H1 (cell line): ENCODE data around the gene TSR3. TPM values are rescaled to one million over a fixed set of nuclear protein-coding genes. Genes with fewer than 3 reads are reported as not detected.

Experiments
- CTCF ChIA-PET: fragments of 300-600 bp; sonication (Branson Sonifier 250); formaldehyde crosslinking; loops from one replicate; lab custom pipeline; 2021; ENCODE audit not compliant: partially characterized antibody; lab: Charles Lee
- POLR2A ChIA-PET: fragments of 300-600 bp; sonication (Branson Sonifier 250); formaldehyde crosslinking; loops from one replicate; lab custom pipeline; 2021; ENCODE audit warnings: inconsistent platforms; ENCODE audit not compliant: partially characterized antibody; lab: Charles Lee
- DNase-seq, 2 experiments: peaks; one replicate each; pipeline versions ENCODE4 v3.0.0 to v3.0.0-alpha.2; 2010 to 2022; ENCODE audit warnings: low spot score in 2 of 2, low read depth in 1 of 2, mixed read lengths in 1 of 2
- FAIRE-seq: peaks from 2 replicates; lab custom pipeline; 2011; peaks lifted over from hg19 to GRCh38; lab: Jason Lieb, UNC
- H2AFZ ChIP-seq: 2 replicates; pipeline ENCODE4 v1.8.1; 2012; ENCODE audit warnings: low read length, inconsistent platforms
- H2AK5ac ChIP-seq: 2 replicates; pipeline ENCODE4 v1.6.1; 2013; ENCODE audit warnings: low read depth, low read length
- H2BK120ac ChIP-seq: replicated peaks from 2 replicates; pipeline ENCODE3; 2013; ENCODE audit warnings: low read depth, low read length, inconsistent platforms
- H2BK12ac ChIP-seq: 2 replicates; pipeline ENCODE4 v1.6.1; 2013; ENCODE audit warnings: low read depth, low read length
- H2BK15ac ChIP-seq: 2 replicates; pipeline ENCODE4 v1.6.1; 2013; ENCODE audit warnings: low read length
- H2BK20ac ChIP-seq: 2 replicates; pipeline ENCODE4 v1.6.1; 2013; ENCODE audit warnings: low read length
- H2BK5ac ChIP-seq: 2 replicates; pipeline ENCODE4 v1.6.1; 2013; ENCODE audit warnings: low read depth, low read length
- H3K14ac ChIP-seq: 2 replicates; pipeline ENCODE4 v1.6.1; 2013; ENCODE audit warnings: inconsistent platforms; ENCODE audit not compliant: insufficient read length
- H3K18ac ChIP-seq: 2 replicates; pipeline ENCODE4 v1.6.1; 2013; ENCODE audit warnings: low read length; ENCODE audit errors: extremely low read depth
- H3K23ac ChIP-seq: 2 replicates; pipeline ENCODE4 v1.6.1; 2013; ENCODE audit warnings: inconsistent platforms; ENCODE audit not compliant: insufficient read length
- H3K23me2 ChIP-seq: 2 replicates; pipeline ENCODE4 v1.6.1; 2013; ENCODE audit warnings: low read depth, low read length
- H3K27ac ChIP-seq: 2 replicates; pipeline ENCODE4 v1.6.1; 2011; ENCODE audit warnings: low read depth, low read length, inconsistent platforms
- H3K27me3 ChIP-seq, 4 experiments: replicated peaks in 1 of 4; 1 replicate in 1 of 4; 2 replicates in 3 of 4; pipeline versions ENCODE4 v1.6.1 to v1.8.1; 2011 to 2013; ENCODE audit warnings: low read length in 3 of 4, mild to moderate bottlenecking in 3 of 4, inconsistent platforms in 2 of 4, mixed read lengths in 2 of 4, moderate library complexity in 1 of 4; ENCODE audit not compliant: control insufficient read depth in 3 of 4, insufficient read depth in 3 of 4; ENCODE audit errors: extremely low read depth in 1 of 4
- H3K36me3 ChIP-seq, 4 experiments: 2 replicates each; pipeline versions ENCODE4 v1.6.1 to v1.8.1; 2011 to 2013; ENCODE audit warnings: mild to moderate bottlenecking in 4 of 4, low read length in 3 of 4, moderate library complexity in 2 of 4, control low read depth in 1 of 4, inconsistent platforms in 1 of 4; ENCODE audit not compliant: insufficient read depth in 4 of 4, control insufficient read depth in 2 of 4
- H3K4ac ChIP-seq: replicated peaks from 2 replicates; pipeline ENCODE3; 2013; ENCODE audit warnings: low read length, low read depth, mixed read lengths, inconsistent platforms; ENCODE audit not compliant: insufficient read length
- H3K4me1 ChIP-seq, 4 experiments: replicated peaks in 1 of 4; 1 replicate in 1 of 4; 2 replicates in 3 of 4; pipeline versions ENCODE4 v1.6.1 to v1.8.1; 2011 to 2013; ENCODE audit warnings: low read length in 3 of 4, inconsistent platforms in 2 of 4, mixed read lengths in 1 of 4; ENCODE audit not compliant: insufficient read depth in 4 of 4, control insufficient read depth in 3 of 4
- H3K4me2 ChIP-seq, 2 experiments: 2 replicates each; pipeline versions ENCODE4 v1.6.1 to v1.8.1; 2011 to 2013; ENCODE audit warnings: low read depth in 2 of 2, low read length in 2 of 2, control low read depth in 1 of 2, inconsistent platforms in 1 of 2, mild to moderate bottlenecking in 1 of 2; ENCODE audit not compliant: insufficient read depth in 1 of 2
- H3K4me3 ChIP-seq, 4 experiments: fragments of 200-600, 300-600 bp in 1 of 4; sonication (generic), shearing (Covaris generic), sonication (Bioruptor Twin) in 1 of 4; 2 replicates each; pipeline versions ENCODE4 v1.5.1 to v1.8.1; 2011 to 2016; ENCODE audit warnings: low read length in 4 of 4, low read depth in 3 of 4, control low read depth in 2 of 4, inconsistent platforms in 2 of 4, mild to moderate bottlenecking in 2 of 4, mixed read lengths in 1 of 4, moderate library complexity in 1 of 4; ENCODE audit not compliant: insufficient read depth in 2 of 4; ENCODE audit errors: extremely low read depth in 1 of 4
- H3K56ac ChIP-seq: replicated peaks from 2 replicates; pipeline ENCODE3; 2013; ENCODE audit warnings: low read depth, mild to moderate bottlenecking, mixed read lengths, low read length, inconsistent platforms; ENCODE audit not compliant: insufficient read length
- H3K79me1 ChIP-seq: 2 replicates; pipeline ENCODE4 v1.6.1; 2013; ENCODE audit warnings: low read depth, low read length, control low read depth
- H3K79me2 ChIP-seq, 2 experiments: 2 replicates each; pipeline versions ENCODE4 v1.6.1 to v1.8.1; 2012 to 2013; ENCODE audit warnings: low read length in 2 of 2, mild to moderate bottlenecking in 2 of 2, inconsistent platforms in 1 of 2; ENCODE audit not compliant: insufficient read depth in 2 of 2, control insufficient read depth in 1 of 2
- H3K9ac ChIP-seq, 4 experiments: replicated peaks in 1 of 4; 1 replicate in 1 of 4; 2 replicates in 3 of 4; pipeline versions ENCODE4 v1.6.1 to v1.8.1; 2011 to 2013; ENCODE audit warnings: low read depth in 3 of 4, low read length in 3 of 4, control low read depth in 2 of 4, mild to moderate bottlenecking in 2 of 4, moderate library complexity in 2 of 4, inconsistent platforms in 1 of 4; ENCODE audit errors: extremely low read depth in 1 of 4
- H3K9me3 ChIP-seq, 2 experiments: 2 replicates each; pipeline versions ENCODE4 v1.6.1 to v1.8.1; 2012 to 2013; ENCODE audit warnings: mild to moderate bottlenecking in 2 of 2, moderate library complexity in 2 of 2, control low read depth in 1 of 2, inconsistent platforms in 1 of 2, low read depth in 1 of 2, low read length in 1 of 2, mixed read lengths in 1 of 2; ENCODE audit not compliant: insufficient read depth in 2 of 2
- H4K20me1 ChIP-seq, 2 experiments: replicated peaks in 1 of 2; 2 replicates each; pipeline versions ENCODE3 to v1.8.1; 2011 to 2013; ENCODE audit warnings: inconsistent platforms in 2 of 2, low read length in 2 of 2, mild to moderate bottlenecking in 1 of 2; ENCODE audit not compliant: insufficient read depth in 2 of 2, control insufficient read depth in 1 of 2
- H4K5ac ChIP-seq: 2 replicates; pipeline ENCODE4 v1.6.1; 2013; ENCODE audit warnings: low read length, low read depth, mixed read lengths, inconsistent platforms; ENCODE audit not compliant: insufficient read length
- H4K8ac ChIP-seq: 2 replicates; pipeline ENCODE4 v1.8.0; 2013; ENCODE audit warnings: mild to moderate bottlenecking, moderate library complexity, low read length, inconsistent platforms; ENCODE audit not compliant: insufficient read depth; ENCODE audit errors: extremely low read depth
- H4K91ac ChIP-seq: replicated peaks from 2 replicates; pipeline ENCODE3; 2013; ENCODE audit warnings: low read length, mixed read lengths, inconsistent platforms; ENCODE audit not compliant: insufficient read length
- BACH1 ChIP-seq: IDR thresholded peaks from 2 replicates; pipeline ENCODE4 v1.6.1; 2012; ENCODE audit warnings: low read length, improper control_type of control experiment
- EGR1 ChIP-seq: IDR thresholded peaks from 2 replicates; pipeline ENCODE4 v1.6.1; 2011; ENCODE audit warnings: low read depth, low read length, borderline replicate concordance
- EP300 ChIP-seq, 2 experiments: IDR thresholded peaks; 1 replicate in 1 of 2; 2 replicates in 1 of 2; pipeline ENCODE4 v1.6.1; 2011 to 2012; ENCODE audit warnings: low read depth in 2 of 2, low read length in 2 of 2, mild to moderate bottlenecking in 2 of 2, borderline replicate concordance in 1 of 2, inconsistent platforms in 1 of 2, moderate library complexity in 1 of 2
- GABPA ChIP-seq: IDR thresholded peaks from 2 replicates; pipeline ENCODE4 v1.6.1; 2011; ENCODE audit warnings: mild to moderate bottlenecking, low read length, moderate library complexity, borderline replicate concordance; ENCODE audit not compliant: insufficient read depth
- KDM4A ChIP-seq: IDR thresholded peaks from one replicate; pipeline ENCODE4 v1.7.1; 2012; ENCODE audit warnings: low read depth, mild to moderate bottlenecking, moderate library complexity, low read length, inconsistent platforms; ENCODE audit not compliant: severe bottlenecking
- KDM5A ChIP-seq: fragments of 200-600 bp; IDR thresholded peaks from 2 replicates; pipeline ENCODE4 v1.7.1; 2012; ENCODE audit warnings: mild to moderate bottlenecking, low read length, inconsistent platforms, mixed read lengths
- RAD21 ChIP-seq, 2 experiments: IDR thresholded peaks in 1 of 2; conservative IDR thresholded peaks in 1 of 2; 2 replicates each; pipeline ENCODE4 v1.6.1; 2011; ENCODE audit warnings: low read depth in 2 of 2, low read length in 2 of 2, improper control_type of control experiment in 1 of 2, inconsistent platforms in 1 of 2, mild to moderate bottlenecking in 1 of 2, moderate library complexity in 1 of 2
- RXRA ChIP-seq: IDR thresholded peaks from 2 replicates; pipeline ENCODE4 v1.6.1; 2011; ENCODE audit warnings: low read depth, mild to moderate bottlenecking, low read length, moderate library complexity; ENCODE audit not compliant: insufficient read depth
- SP2 ChIP-seq: IDR thresholded peaks from 2 replicates; pipeline ENCODE4 v1.6.1; 2012; ENCODE audit warnings: mild to moderate bottlenecking, low read length, inconsistent platforms
- SP4 ChIP-seq: IDR thresholded peaks from 2 replicates; pipeline ENCODE4 v1.6.1; 2012; ENCODE audit warnings: low read length, inconsistent platforms
- TCF12 ChIP-seq: IDR thresholded peaks from 2 replicates; pipeline ENCODE4 v1.6.1; 2011; ENCODE audit warnings: low read depth, mild to moderate bottlenecking, low read length
- WGBS, 2 experiments: shearing (Covaris generic) in 1 of 2; methylation state at CpG; one replicate each; pipeline versions ENCODE4 v1.1.6 to v1.1.7; 2013 to 2015; ENCODE audit warnings: low lambda C conversion rate in 2 of 2, mixed read lengths in 2 of 2, inconsistent platforms in 1 of 2, low coverage in 1 of 2, missing lambda C conversion rate in 1 of 2; ENCODE audit not compliant: insufficient replicate concordance in 2 of 2, insufficient coverage in 1 of 2, insufficient read length in 1 of 2; ENCODE audit errors: extremely low coverage in 1 of 2, missing lambda C conversion rate in 1 of 2; 5-methylcytosine and 5-hydroxymethylcytosine counted together
- polyA plus RNA-seq, 7 experiments: library from polyadenylated mRNA; depleted of rRNA in 3 of 7; stranded (reverse) in 5 of 7; unstranded in 2 of 7; fragments of >200 nt in 5 of 7; fragments of 200-250 nt in 2 of 7; gene quantifications; 1 replicate in 5 of 7; 2 replicates in 1 of 7; 4 replicates in 1 of 7; pipeline versions ENCODE4 v1.2.1 to v1.2.3, GENCODE V29; 2011 to 2013; ENCODE audit warnings: missing spikeins in 2 of 7, mixed read lengths in 2 of 7
- total RNA-seq: library from RNA; stranded (reverse); fragmentation: NEBNext Ultra II Directional; extraction: Animal tissue kit (Norgen Biotek cat#: 25700); gene quantifications from 2 replicates; pipeline ENCODE4 v1.2.1, GENCODE V29; 2021

TSR3 gene
- total and polyA plus RNA-seq, 2 of the 8 experiments (the other 6 are each of a cell fraction or from before 2014, with no cell fraction given) = 43.1 to 52.3 TPM

- Histone ChIP-seq H3K23ac (no peak overlapping the region), H2BK5ac (no peak overlapping the region), H3K4me2 (peak overlapping the region in 1 of 2 experiments; percentile 55; a peak in 3 of 4 replicates), H3K27me3 (no peaks in the 10 kb centered on the region), H2AFZ (no peak overlapping the region), H3K9me3 (no peaks in the 10 kb centered on the region), H2AK5ac (peak overlapping the region; percentile 39; the same call in 1 of the 2 replicates), H3K4me1 (peaks cover 0 to 16% (median 12%) of the 10 kb centered on the region in 4 experiments; a peak in 6 of 7 replicates), H4K20me1 (no peaks in the 10 kb centered on the region), H4K91ac (no peak overlapping the region), H3K79me2 (no peaks in the 10 kb centered on the region), H3K36me3 (no peaks in the 10 kb centered on the region), H3K56ac (no peak overlapping the region), H2BK120ac (no peak overlapping the region), H4K8ac (peak overlapping the region; percentile 21; the same call in 1 of the 2 replicates), H3K18ac (peak overlapping the region; percentile 60; the same call in 1 of the 2 replicates), H2BK20ac (peak overlapping the region; percentile 90), H3K14ac (no peak overlapping the region), H2BK12ac (peak overlapping the region; percentile 33; the same call in 1 of the 2 replicates), H3K4me3 (peak overlapping the region in 1 of 4 experiments; percentile 29; a peak in 1 of 8 replicates), H2BK15ac (0 out of 2 replicates have a peak overlapping the region, but pooled peaks have one; percentile 46), H3K4ac (no peak overlapping the region), H4K5ac (no peak overlapping the region), H3K23me2 (peaks cover 2% of the 10 kb centered on the region; the same call in 1 of the 2 replicates), H3K27ac (no peak overlapping the region), H3K79me1 (no peaks in the 10 kb centered on the region; the same call in 1 of the 2 replicates), H3K9ac (no peak overlapping the region)
- CTCF ChIA-PET = interaction anchor here (0.6 to 3.3 kb wide), 21 partner anchors 10 to 468 kb away, joined by 3 to 35 read pairs (median 4); no protein-coding TSS in a partner anchor
- 33% methylated on average over 30 of the region's 42 CpGs; no CpG with 5 or more reads in 1 of the 2 experiments for WGBS, 2 experiments
- POLR2A ChIA-PET = interaction anchor here (1.2 to 3.3 kb wide), 5 partner anchors 8 to 31 kb away, joined by 3 to 18 read pairs (median 5); partner anchors contain the start of gene UBE2I
- no peak for FAIRE-seq
- peak in 1 of 2 experiments; percentile 94 for DNase-seq
- TF ChIP-seq EP300 (IDR thresholded peaks at IDR 0.05; ENCODE audit: borderline replicate concordance in 1 of 2, low read depth in 2 of 2, low read length in 2 of 2) (no peak), SP4 (no peak), KDM5A (no peak), SP2 (no peak), RAD21 (IDR thresholded peaks at IDR 0.05 in 1 of 2, conservative IDR thresholded peaks at IDR 0.05 in 1 of 2; ENCODE audit: low read depth in 2 of 2, low read length in 2 of 2) (peak; percentile 38 to 55), TCF12 (no peak), EGR1 (no peak), BACH1 (peak; percentile 62), GABPA (peak; percentile 41; the same call in 1 of the 2 replicates), RXRA (no peak), KDM4A (peak; percentile 28)
These were observed 50.8 kb downstream of the TSR3 start for GRCh38 chr16:1300664-1301476.
